ENCODE results near the gene BABAM2. TPM values are rescaled to one million over a fixed set of nuclear protein-coding genes. Genes with fewer than 3 reads are reported as not detected.
"Not testable (repeated sequence)": the region's sequence is repeated elsewhere in the genome, so short reads cannot be mapped to it uniquely, and the experiment has no call there.

BABAM2 gene
- total RNA-seq, 1 donor: 38.4 TPM

DNA sequence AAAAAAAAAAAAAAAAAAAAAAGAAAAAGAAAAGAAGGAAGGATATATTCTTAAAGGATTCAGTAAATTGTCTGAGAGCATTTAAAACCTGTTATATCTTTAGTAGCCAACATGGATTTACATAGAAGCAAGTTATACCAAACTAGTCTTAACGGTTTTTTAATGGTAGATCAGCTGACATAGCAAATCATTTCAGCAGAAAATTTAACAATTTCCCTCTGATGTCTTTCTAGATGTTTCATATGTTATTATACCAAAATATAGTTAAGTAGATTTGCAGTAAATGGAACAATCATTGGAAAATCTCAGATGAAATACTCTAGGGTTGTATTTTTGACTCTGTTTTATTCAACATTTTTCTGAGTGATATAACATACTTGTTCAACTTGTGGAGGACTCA, 72.9 kb downstream of the BABAM2 start:
- H3K4me1 ChIP-seq (ENCODE audit: insufficient read depth, low read length): peaks cover 32% of the 10 kb centered on the region

DNA sequence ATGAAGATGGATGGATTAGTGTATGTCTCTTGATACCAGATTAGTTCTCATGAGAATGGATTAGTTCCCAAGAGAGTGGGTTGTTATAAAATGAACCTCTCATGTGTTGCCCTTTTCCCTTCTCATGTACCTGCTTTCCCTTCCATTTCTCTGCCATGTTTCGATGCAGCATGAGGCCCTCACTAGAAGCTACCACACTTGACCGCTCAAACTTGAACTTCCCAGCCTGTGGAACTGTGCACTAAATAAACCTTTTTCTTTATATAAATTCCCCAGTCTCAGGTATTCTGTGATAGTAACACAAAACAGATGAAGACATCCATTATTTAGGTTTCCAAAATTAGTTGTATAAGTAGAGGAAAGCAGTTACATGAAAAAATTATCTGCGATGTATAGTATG, 73.5 kb downstream of the BABAM2 start:
- Histone ChIP-seq H3K9me3 (ENCODE audit: low read depth, low read length) (no peaks in the 10 kb centered on the region), H3K4me3 (ENCODE audit: low read length) (no peak overlapping the region), H3K4me1 (ENCODE audit: insufficient read depth, low read length) (peaks cover 26% of the 10 kb centered on the region), H3K27me3 (ENCODE audit: insufficient read depth, low read length) (no peaks in the 10 kb centered on the region)

More for the DNA sequence above, 72.9 kb downstream of the BABAM2 start:
- H3K9me3 ChIP-seq (ENCODE audit: low read depth, low read length): no peaks in the 10 kb centered on the region
- H3K4me3 ChIP-seq (ENCODE audit: low read length): no peak overlapping the region
- no peaks in the 10 kb centered on the region for H3K27me3 ChIP-seq (ENCODE audit: insufficient read depth, low read length)

DNA sequence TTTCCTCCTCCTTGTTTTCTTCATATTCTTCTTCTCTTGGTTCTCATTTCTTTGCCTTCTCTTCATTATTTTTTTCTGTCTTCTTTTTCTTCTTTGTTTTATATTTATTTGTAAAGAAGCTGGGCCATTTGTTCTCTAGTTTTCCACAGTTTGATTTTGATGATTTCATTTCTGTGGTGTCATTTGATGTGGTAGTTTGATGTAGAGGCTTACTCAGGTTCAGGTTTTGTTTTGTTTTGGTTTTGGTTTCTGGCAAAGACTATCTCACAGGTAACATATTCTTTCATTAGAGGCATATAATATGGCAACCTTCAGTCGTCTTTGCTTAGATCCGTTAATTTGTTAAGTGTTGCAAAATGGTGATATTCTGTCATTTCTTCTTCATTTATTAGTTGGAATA, 75.3 kb downstream of the BABAM2 start:
- Histone ChIP-seq H3K4me1 (ENCODE audit: insufficient read depth, low read length) (peaks cover 9% of the 10 kb centered on the region), H3K27me3 (ENCODE audit: insufficient read depth, low read length) (no peaks in the 10 kb centered on the region), H3K4me3 (ENCODE audit: low read length) (no peak overlapping the region), H3K9me3 (ENCODE audit: low read depth, low read length) (no peaks in the 10 kb centered on the region)

DNA sequence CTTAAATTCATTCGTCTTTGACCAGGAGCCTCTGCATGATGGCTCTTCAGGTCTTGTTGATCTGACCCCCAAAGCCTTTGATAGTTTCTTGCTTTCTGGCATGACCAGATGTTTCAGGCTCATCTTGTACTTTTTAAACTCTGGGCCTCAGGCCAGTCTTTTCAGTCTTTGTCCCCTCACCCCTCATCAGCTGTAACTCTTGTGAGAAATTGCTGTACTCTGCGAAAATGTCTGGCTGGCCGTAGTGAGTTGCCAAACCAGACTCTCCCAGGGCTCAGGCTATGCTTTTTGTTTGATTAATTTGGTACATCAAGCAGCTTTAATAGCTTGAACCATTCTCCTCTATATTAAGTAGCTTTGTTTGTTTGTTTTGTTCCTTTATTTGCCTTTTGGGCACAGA, 75.9 kb downstream of the BABAM2 start:
- peaks cover 5% of the 10 kb centered on the region for H3K4me1 ChIP-seq (ENCODE audit: insufficient read depth, low read length)
- H3K27me3 ChIP-seq (ENCODE audit: insufficient read depth, low read length): no peaks in the 10 kb centered on the region
- no peaks in the 10 kb centered on the region for H3K9me3 ChIP-seq (ENCODE audit: low read depth, low read length)
- H3K4me3 ChIP-seq (ENCODE audit: low read length): no peak overlapping the region

DNA sequence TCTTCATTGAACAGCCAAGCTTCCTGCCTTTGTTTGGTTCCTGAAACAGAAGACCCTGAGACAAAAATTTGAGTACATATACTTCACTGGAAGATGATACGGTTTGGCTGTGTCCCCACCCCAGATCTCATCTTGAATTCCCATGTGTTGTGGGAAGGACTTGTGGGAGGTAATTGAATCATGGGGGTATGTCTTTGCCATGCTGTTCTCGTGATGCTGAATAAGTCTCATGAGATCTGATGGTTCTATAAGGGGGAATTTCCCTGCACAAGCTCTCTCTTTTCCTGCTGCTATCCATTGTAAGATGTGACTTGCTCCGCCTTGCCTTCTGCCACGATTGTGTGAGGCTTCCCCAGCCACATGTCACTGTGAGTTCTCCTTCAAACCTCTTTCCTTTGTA, 76.5 kb downstream of the BABAM2 start:
- Histone ChIP-seq H3K9me3 (ENCODE audit: low read depth, low read length) (no peaks in the 10 kb centered on the region), H3K27me3 (ENCODE audit: insufficient read depth, low read length) (no peaks in the 10 kb centered on the region), H3K4me3 (ENCODE audit: low read length) (no peak overlapping the region), H3K4me1 (ENCODE audit: insufficient read depth, low read length) (peaks cover 5% of the 10 kb centered on the region)

DNA sequence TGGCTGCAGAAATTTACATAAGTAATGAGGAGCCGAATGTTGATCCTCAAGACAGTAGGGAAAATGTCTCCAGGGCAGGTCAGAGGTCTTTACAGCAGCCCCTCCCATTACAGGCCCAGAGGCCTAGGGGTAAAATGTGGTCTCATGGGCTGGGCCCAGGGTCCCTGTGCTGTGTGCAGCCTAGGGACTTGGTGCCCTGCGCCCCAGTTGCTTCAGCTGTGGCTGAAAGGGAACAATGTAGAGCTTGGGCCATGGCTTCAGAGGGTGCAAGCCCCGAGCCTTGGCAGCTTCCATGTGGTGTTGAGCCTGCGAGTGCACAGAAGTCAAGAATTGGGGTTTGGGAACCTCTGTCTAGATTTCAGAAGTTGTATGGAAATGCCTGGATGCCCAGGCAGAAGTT, 77.5 kb downstream of the BABAM2 start:
- H3K4me1 ChIP-seq (ENCODE audit: insufficient read depth, low read length); H3K4me3 ChIP-seq (ENCODE audit: low read length); H3K27me3 ChIP-seq (ENCODE audit: insufficient read depth, low read length); H3K9me3 ChIP-seq (ENCODE audit: low read depth, low read length): not testable (repeated sequence)

DNA sequence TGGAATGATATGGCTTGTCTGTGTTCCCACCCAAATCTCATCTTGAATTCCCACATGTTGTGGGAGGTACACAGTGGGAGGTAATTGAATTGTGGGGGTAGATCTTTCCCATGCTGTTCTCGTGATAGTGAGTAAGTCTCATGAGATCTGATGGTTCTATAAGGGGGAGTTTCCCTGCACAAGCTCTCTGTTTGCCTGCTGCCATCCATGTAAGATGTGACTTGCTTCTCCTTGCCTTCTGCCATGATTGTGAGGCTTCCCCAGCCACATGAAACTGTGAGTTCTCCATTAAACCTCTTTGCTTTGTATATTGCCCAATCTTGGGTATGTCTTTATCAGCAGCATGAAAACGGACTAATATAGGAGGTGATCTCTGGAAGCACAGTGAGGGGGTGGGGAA, 78.4 kb downstream of the BABAM2 start:
- not testable (repeated sequence) for H3K9me3 ChIP-seq (ENCODE audit: low read depth, low read length); H3K27me3 ChIP-seq (ENCODE audit: insufficient read depth, low read length); H3K4me3 ChIP-seq (ENCODE audit: low read length); H3K4me1 ChIP-seq (ENCODE audit: insufficient read depth, low read length)

DNA sequence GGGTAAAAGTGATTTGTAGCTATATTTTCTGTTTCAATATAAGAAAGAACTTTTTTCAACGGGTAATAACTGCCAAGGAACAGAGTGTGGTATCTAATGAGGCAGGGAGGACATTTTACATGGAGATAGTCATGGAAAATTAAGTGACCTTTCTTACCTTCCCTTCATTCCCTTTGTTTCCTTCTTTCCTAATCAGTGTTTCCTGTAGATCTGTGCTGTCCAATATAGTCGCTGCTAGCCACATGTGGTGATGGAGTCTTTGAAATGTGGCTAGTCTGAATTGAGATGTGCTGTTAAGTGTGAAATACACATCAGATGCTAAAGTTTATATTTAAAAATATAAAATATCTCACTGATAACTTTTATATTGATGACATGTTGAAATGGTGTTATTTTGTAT, 81.8 kb downstream of the BABAM2 start:
- no peak overlapping the region for H3K4me3 ChIP-seq (ENCODE audit: low read length)
- no peaks in the 10 kb centered on the region for H3K9me3 ChIP-seq (ENCODE audit: low read depth, low read length)
- H3K4me1 ChIP-seq (ENCODE audit: insufficient read depth, low read length): peaks cover 4% of the 10 kb centered on the region
- H3K27me3 ChIP-seq (ENCODE audit: insufficient read depth, low read length): no peaks in the 10 kb centered on the region

DNA sequence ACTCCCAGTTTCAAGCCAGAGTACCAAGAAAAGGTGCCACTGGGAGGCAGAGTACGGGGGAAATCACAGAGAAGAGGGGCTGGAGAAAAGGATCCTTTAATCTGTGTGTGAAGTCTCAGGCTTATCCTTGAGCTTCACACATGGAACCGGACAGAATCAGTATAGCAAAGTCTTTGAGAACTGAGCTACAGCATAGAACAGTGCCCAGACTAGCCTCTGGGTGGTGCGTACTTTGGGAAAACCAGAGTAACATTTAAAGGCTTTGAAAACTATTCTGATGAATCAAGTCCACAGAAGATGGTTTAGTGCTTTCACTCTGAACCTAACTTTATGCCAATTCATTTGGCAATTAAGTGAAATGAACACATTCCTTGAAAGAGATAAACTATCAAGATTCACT, 83.1 kb downstream of the BABAM2 start:
- no peaks in the 10 kb centered on the region for H3K27me3 ChIP-seq (ENCODE audit: insufficient read depth, low read length)
- H3K9me3 ChIP-seq (ENCODE audit: low read depth, low read length): no peaks in the 10 kb centered on the region
- H3K4me3 ChIP-seq (ENCODE audit: low read length): no peak overlapping the region
- peaks cover 4% of the 10 kb centered on the region for H3K4me1 ChIP-seq (ENCODE audit: insufficient read depth, low read length)

DNA sequence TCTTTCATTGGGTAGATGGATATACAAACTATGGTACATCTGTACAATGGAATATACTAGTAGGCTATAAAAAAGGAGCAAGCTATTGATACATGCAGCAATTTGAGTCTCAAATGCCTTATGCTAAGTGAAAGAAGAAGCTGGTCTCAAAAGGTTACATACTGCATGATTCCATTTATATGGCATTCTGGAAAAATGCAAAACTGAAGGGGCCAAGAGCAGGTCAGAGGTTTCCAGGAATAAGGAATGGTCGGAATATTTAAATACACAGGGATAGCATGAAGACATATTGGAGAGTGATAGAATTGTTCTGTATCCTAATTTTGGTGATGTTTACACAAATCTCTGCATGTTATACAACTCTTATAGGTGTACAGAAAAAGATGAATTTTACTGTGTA, 85.8 kb downstream of the BABAM2 start:
- H3K27me3 ChIP-seq (ENCODE audit: insufficient read depth, low read length): no peaks in the 10 kb centered on the region
- peaks cover 12% of the 10 kb centered on the region for H3K4me1 ChIP-seq (ENCODE audit: insufficient read depth, low read length)
- H3K9me3 ChIP-seq (ENCODE audit: low read depth, low read length): no peaks in the 10 kb centered on the region
- no peak overlapping the region for H3K4me3 ChIP-seq (ENCODE audit: low read length)

DNA sequence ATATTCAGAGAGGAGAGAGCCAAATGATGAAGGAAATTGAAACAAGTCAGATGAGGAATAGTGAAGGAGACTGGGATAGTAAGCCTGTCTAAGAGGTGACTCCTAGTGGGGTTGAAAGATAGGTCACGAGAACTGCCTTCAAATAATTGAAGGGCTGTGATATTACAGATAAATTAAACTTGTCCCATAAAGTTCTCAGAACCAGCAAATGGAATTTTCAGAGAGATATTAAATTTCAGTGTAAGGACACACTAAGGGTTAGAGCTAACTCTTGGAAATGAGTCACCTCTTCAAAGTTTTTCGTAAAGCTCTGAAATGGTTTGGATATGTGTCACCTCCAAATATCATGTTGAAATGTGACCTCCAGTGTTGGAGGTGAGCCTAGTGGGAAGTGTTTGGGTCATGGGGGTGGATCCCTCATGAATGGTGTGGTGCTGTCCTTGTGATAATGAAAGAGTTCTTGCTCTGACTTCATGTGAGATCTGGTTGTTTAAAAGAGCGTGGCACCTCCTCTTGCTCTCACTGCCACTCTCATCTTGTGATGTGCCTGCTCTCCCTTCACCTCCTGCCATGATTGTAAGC, 87.3 kb downstream of the BABAM2 start:
- no peaks in the 10 kb centered on the region for H3K27me3 ChIP-seq (ENCODE audit: insufficient read depth, low read length)
- H3K4me1 ChIP-seq (ENCODE audit: insufficient read depth, low read length): peaks cover 8% of the 10 kb centered on the region
- no peaks in the 10 kb centered on the region for H3K9me3 ChIP-seq (ENCODE audit: low read depth, low read length)
- H3K4me3 ChIP-seq (ENCODE audit: low read length): no peak overlapping the region

DNA sequence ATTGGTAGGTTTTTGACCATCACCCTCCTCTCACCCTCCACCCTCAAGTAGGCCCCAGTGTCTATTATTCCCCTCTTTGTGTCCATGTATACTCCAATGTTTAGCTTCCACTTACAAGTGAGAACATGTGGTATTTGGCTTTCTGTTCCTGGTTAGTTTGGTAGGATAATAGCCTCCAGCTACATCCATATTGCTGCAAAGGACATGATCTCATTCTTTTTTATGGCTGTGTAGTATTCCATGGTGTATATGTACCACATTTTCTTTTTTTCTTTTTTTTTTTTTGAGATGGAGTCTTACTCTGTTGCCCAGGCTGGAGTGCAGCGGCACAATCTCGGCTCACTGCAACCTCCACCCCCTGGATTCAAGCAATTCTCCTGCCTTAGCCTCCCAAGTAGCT, 88.2 kb downstream of the BABAM2 start:
- H3K27me3 ChIP-seq (ENCODE audit: insufficient read depth, low read length); H3K4me3 ChIP-seq (ENCODE audit: low read length); H3K9me3 ChIP-seq (ENCODE audit: low read depth, low read length); H3K4me1 ChIP-seq (ENCODE audit: insufficient read depth, low read length): not testable (repeated sequence)

DNA sequence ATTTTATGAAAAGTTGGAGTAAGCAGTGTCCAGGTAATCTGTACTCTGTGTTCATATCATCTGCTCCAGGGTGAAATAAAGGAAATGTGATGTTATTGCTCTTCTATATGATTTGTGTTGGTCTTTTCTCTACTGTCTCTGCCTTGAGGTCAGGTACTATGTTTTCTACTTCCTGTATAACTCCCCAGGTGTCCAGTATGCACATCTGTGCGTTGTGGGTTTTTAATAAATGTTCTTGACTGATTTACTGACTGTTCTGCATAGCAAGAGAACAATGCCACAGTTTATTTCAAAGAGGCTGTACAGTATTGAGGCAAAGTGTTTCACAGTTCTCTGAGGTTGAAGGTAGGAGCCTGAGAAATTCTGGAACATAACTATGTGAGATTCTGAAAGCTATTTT, 89.7 kb downstream of the BABAM2 start:
- peaks cover 6% of the 10 kb centered on the region for H3K9me3 ChIP-seq (ENCODE audit: low read depth, low read length)
- peaks cover 8% of the 10 kb centered on the region for H3K4me1 ChIP-seq (ENCODE audit: insufficient read depth, low read length)
- no peak overlapping the region for H3K4me3 ChIP-seq (ENCODE audit: low read length)
- H3K27me3 ChIP-seq (ENCODE audit: insufficient read depth, low read length): no peaks in the 10 kb centered on the region

DNA sequence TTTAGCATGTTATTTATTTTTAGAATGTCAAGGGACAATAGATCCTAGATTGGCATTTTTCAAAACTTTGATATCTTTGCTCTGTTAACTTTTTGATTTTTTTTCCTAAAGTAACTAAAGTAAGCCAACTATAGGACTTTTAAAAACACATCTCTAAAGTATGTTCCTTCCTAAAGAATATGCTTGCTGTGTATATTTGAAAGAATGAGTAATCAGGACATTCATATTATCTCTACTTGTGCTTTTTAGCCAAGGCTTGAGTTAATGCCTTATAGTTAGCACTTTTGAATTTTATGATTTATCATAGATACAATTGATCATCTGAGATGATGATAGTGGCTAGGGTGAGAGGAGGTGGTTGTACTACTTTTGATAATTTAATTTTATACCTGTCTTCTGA, 93.6 kb downstream of the BABAM2 start:
- Histone ChIP-seq H3K9me3 (ENCODE audit: low read depth, low read length) (peaks cover 6% of the 10 kb centered on the region), H3K4me3 (ENCODE audit: low read length) (no peak overlapping the region), H3K27me3 (ENCODE audit: insufficient read depth, low read length) (no peaks in the 10 kb centered on the region), H3K4me1 (ENCODE audit: insufficient read depth, low read length) (peaks cover 19% of the 10 kb centered on the region)

DNA sequence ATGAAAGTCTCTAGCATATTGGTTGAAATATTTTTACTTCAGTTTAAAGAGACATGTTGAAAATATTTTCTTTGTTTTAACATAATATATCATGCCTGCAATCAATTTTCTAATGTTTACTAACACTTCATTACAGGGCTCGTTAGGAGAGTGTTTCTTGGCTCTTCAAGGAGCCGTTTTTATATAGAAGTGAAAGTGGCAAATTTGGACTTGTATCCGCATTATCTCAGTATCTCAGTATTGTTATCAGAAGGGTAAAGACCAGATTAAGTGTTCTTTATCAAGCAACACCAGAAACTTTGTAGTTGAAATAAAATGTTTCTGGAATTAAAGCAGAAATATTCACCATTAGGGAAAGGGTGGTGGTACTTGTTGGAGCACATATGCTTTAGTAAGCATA, 97.8 kb downstream of the BABAM2 start:
- Histone ChIP-seq H3K27me3 (ENCODE audit: insufficient read depth, low read length) (no peaks in the 10 kb centered on the region), H3K4me3 (ENCODE audit: low read length) (no peak overlapping the region), H3K9me3 (ENCODE audit: low read depth, low read length) (peaks cover 6% of the 10 kb centered on the region), H3K4me1 (ENCODE audit: insufficient read depth, low read length) (peaks cover 32% of the 10 kb centered on the region)

DNA sequence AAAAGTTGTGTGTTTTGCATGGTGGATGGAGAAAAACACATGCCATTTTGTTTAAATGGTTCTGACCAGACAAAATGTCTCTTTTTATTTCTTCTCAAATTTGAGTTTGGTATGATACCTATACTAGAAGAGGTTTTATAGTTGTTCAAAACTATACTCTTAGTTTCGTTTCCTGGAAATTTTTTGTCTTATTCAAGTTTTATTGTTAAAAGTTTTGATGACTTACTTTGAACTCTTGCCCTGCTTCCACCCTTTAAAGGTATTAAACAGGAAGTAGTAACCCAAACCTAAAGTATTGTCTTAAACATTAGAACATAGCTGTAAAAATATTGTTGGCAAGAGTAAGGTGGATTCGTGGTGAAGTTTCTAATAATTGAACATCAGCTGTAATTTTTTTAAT, 98.2 kb downstream of the BABAM2 start:
- no peak overlapping the region for H3K4me3 ChIP-seq (ENCODE audit: low read length)
- H3K27me3 ChIP-seq (ENCODE audit: insufficient read depth, low read length): no peaks in the 10 kb centered on the region
- peaks cover 37% of the 10 kb centered on the region for H3K4me1 ChIP-seq (ENCODE audit: insufficient read depth, low read length)
- peaks cover 5% of the 10 kb centered on the region for H3K9me3 ChIP-seq (ENCODE audit: low read depth, low read length)

DNA sequence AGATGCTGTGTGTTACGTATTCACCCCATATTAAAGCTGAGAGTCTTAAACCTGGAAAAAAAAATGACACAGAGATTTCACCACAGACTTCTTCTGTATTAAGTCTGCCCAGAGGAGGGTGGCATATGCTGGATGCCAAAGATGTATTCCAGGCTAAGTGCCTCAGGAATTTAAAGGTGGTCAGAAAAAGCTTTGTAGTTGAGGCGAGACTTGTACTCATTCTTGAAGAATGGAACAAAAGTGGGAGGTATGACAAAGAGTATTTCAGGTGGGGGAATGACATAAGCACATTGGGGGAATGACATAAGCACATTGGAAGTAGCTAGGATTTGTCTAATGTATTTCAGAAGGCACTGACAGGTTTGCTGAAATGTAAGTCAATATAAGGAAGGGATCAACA, 98.6 kb downstream of the BABAM2 start:
- Histone ChIP-seq H3K4me1 (ENCODE audit: insufficient read depth, low read length) (peaks cover 40% of the 10 kb centered on the region), H3K27me3 (ENCODE audit: insufficient read depth, low read length) (no peaks in the 10 kb centered on the region), H3K9me3 (ENCODE audit: low read depth, low read length) (peaks cover under 1% of the 10 kb centered on the region), H3K4me3 (ENCODE audit: low read length) (no peak overlapping the region)

Data from mononuclear cell (primary cell).